Measurements from ENCODE around the gene SERPINI2. TPM values are rescaled to one million over a fixed set of nuclear protein-coding genes. Genes with fewer than 3 reads are reported as not detected.

The SERPINI2 gene
- total and polyA plus RNA-seq, 2 of the 13 experiments (the other 11 are each of a cell fraction or from before 2014, with no cell fraction given), result not detected

- no peak overlapping the region for H3K27ac ChIP-seq (ENCODE audit: extremely low read length, insufficient read depth, low read length)
- TF ChIP-seq MXI1 (IDR thresholded peaks at IDR 0.05; ENCODE audit: borderline replicate concordance, low read depth, low read length), result no peak
- H4K20me1 ChIP-seq (ENCODE audit: insufficient read depth, low read length), result no peaks in the 10 kb centered on the region
- H3K4me3 ChIP-seq (replicated peaks in 1 of 3; ENCODE audit: insufficient read depth in 1 of 3, low read depth in 2 of 3, low read length in 3 of 3), result no peak overlapping the region
- H2AFZ ChIP-seq (ENCODE audit: low read length), result no peak overlapping the region
- FAIRE-seq (no peak), ATAC-seq (no peak), DNase-seq (ENCODE audit: low spot score) (no peak)
- no peak overlapping the region for H3K4me2 ChIP-seq (ENCODE audit: low read depth, low read length)
- no peaks in the 10 kb centered on the region for H3K9me3 ChIP-seq (ENCODE audit: low read length)
- peaks cover 22% of the 10 kb centered on the region for H3K4me1 ChIP-seq (ENCODE audit: insufficient read depth, low read length)
- H3K27me3 ChIP-seq (ENCODE audit: control insufficient read depth in 1 of 2, insufficient read depth in 2 of 2, low read length in 2 of 2), result no peaks in the 10 kb centered on the region; a peak in 1 of 5 replicates
- in situ Hi-C loops (cut with HindIII; ENCODE audit: extremely low pct_ligation_motif_present, low pct_unique_long_range_greater_than_20kb) (no loop called here), intact Hi-C loops (cut with micrococcal nuclease; ENCODE audit: unreplicated experiment) (no loop called here)
- H3K79me2 ChIP-seq (ENCODE audit: insufficient read depth, low read length), result no peaks in the 10 kb centered on the region
- POLR2A ChIA-PET, result no interaction called here
- H3K9ac ChIP-seq (ENCODE audit: insufficient read depth, low read depth, low read length), result no peak overlapping the region
- WGBS (ENCODE audit: low lambda C conversion rate), result 68% methylated on average over 3 of the region's 3 CpGs
- CTCF ChIA-PET (ENCODE audit: low intra/inter-chr PET ratio, low total read pairs), result no interaction called here
- H3K36me3 ChIP-seq (replicated peaks in 1 of 2; ENCODE audit: control insufficient read depth in 1 of 2, insufficient read depth in 2 of 2, low read length in 2 of 2), result no peaks in the 10 kb centered on the region
- BruUV-seq (replicated peaks), result no TSS peak
Observed at GRCh38 chr3:167469381-167469780, 4.5 kb downstream of the SERPINI2 start.

- DNase-seq (ENCODE audit: low spot score) (peak; percentile 62), FAIRE-seq (no peak), ATAC-seq (peak; percentile 100)
- H2AFZ ChIP-seq (ENCODE audit: low read length), result no peak overlapping the region
- in situ Hi-C loops (cut with HindIII; ENCODE audit: extremely low pct_ligation_motif_present, low pct_unique_long_range_greater_than_20kb) (no loop called here), intact Hi-C loops (cut with micrococcal nuclease; ENCODE audit: unreplicated experiment) (no loop called here)
- no peaks in the 10 kb centered on the region for H3K36me3 ChIP-seq (replicated peaks in 1 of 2; ENCODE audit: control insufficient read depth in 1 of 2, insufficient read depth in 2 of 2, low read length in 2 of 2)
- POLR2A ChIA-PET, result no interaction called here
- CTCF ChIA-PET (ENCODE audit: low intra/inter-chr PET ratio, low total read pairs), result no interaction called here
- no peaks in the 10 kb centered on the region; a peak in 1 of 5 replicates for H3K27me3 ChIP-seq (ENCODE audit: control insufficient read depth in 1 of 2, insufficient read depth in 2 of 2, low read length in 2 of 2)
- BruUV-seq (replicated peaks), result no TSS peak
- WGBS (ENCODE audit: low lambda C conversion rate), result 27% methylated on average over 5 of the region's 5 CpGs
- H3K9me3 ChIP-seq (ENCODE audit: low read length), result no peaks in the 10 kb centered on the region
- no peak overlapping the region for H3K4me3 ChIP-seq (replicated peaks in 1 of 3; ENCODE audit: insufficient read depth in 1 of 3, low read depth in 2 of 3, low read length in 3 of 3)
- H3K4me2 ChIP-seq (ENCODE audit: low read depth, low read length), result peak overlapping the region; percentile 32
- no peak overlapping the region for H3K27ac ChIP-seq (ENCODE audit: extremely low read length, insufficient read depth, low read length)
- no peak overlapping the region for H3K9ac ChIP-seq (ENCODE audit: insufficient read depth, low read depth, low read length)
- no peaks in the 10 kb centered on the region for H3K79me2 ChIP-seq (ENCODE audit: insufficient read depth, low read length)
- H4K20me1 ChIP-seq (ENCODE audit: insufficient read depth, low read length), result no peaks in the 10 kb centered on the region
- peaks cover 22% of the 10 kb centered on the region for H3K4me1 ChIP-seq (ENCODE audit: insufficient read depth, low read length)
- no peak for TF ChIP-seq ZNF609 (CRISPR knock-in tag; IDR thresholded peaks at IDR 0.05; ENCODE audit: borderline replicate concordance)
- TF ChIP-seq ZBTB44 (CRISPR knock-in tag; IDR thresholded peaks at IDR 0.05), result no peak
- no peak for TF ChIP-seq ETV6 (CRISPR knock-in tag; conservative IDR thresholded peaks at IDR 0.05)
- TF ChIP-seq ZBTB25 (CRISPR knock-in tag; IDR thresholded peaks at IDR 0.05), result no peak
- TF ChIP-seq PRDM4 (CRISPR knock-in tag; IDR thresholded peaks at IDR 0.05; ENCODE audit: borderline replicate concordance), result no peak
Observed at GRCh38 chr3:167467848-167468611, 5.8 kb downstream of the SERPINI2 start.
